Measurements from ENCODE around the gene KRTAP4-9.
"Not testable (repeated sequence)": the region's sequence is repeated elsewhere in the genome, so short reads cannot be mapped to it uniquely, and the experiment has no call there.

DNA sequence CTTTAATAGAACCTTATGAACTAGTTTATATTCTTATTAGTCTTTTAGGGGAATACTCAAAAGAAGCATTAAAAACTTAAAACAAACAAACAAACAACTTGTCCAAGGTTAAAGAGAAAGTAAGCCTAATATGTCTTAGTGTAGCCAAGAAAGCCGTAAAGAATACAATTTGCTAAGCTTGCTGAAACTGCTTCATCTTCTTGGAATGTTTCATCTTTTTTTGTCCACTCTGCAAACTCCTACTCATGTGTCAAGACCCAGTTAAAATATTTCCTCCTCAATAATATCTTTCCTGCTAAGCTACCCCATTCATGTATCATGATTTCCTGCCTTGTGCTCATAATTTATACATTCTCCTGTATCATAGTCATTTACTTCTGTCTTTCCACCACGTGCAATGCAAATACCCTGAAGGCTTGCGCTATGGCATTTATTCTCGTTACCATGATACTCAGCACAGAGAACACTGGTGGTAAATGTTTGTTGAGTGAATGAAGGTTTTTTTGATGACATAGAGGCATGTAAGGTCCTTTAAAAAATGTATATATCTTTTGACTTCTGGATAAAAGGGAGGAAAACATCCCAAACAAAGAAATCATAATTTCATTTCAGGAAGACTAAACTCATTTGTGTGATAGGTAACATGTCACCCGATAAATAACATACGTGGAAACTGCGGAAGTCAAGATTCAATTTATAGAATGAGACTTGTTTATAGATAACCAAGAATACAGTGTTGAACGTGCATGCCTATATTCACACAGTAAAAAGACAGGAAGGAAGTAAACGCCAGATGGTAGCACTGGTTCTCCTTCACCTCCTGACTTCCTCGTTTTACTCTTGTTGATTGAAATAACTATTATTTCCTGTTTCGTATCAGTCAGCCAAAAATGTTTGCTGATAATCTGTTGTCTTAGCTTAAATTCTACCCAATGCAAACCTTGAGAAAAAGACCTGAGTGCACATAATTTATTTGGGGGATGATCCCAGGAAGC, 14.8 kb downstream of the KRTAP4-9 start:
- not testable (repeated sequence) for TF ChIP-seq POLR2A (IDR thresholded peaks at IDR 0.05)
- TF ChIP-seq, protein P1, sequence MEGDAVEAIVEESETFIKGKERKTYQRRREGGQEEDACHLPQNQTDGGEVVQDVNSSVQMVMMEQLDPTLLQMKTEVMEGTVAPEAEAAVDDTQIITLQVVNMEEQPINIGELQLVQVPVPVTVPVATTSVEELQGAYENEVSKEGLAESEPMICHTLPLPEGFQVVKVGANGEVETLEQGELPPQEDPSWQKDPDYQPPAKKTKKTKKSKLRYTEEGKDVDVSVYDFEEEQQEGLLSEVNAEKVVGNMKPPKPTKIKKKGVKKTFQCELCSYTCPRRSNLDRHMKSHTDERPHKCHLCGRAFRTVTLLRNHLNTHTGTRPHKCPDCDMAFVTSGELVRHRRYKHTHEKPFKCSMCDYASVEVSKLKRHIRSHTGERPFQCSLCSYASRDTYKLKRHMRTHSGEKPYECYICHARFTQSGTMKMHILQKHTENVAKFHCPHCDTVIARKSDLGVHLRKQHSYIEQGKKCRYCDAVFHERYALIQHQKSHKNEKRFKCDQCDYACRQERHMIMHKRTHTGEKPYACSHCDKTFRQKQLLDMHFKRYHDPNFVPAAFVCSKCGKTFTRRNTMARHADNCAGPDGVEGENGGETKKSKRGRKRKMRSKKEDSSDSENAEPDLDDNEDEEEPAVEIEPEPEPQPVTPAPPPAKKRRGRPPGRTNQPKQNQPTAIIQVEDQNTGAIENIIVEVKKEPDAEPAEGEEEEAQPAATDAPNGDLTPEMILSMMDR (IDR thresholded peaks at IDR 0.05), result not testable (repeated sequence)

Data from adrenal gland (tissue), 5 donors.